HG02884 (cell line): ENCODE data around the gene CGB2.
"Not testable (repeated sequence)": the region's sequence is repeated elsewhere in the genome, so short reads cannot be mapped to it uniquely, and the experiment has no call there.

Experiments used
- ATAC-seq: cut with Tn5 transposase; IDR thresholded peaks from one replicate; pipeline ENCODE4 v1.9.1; 2021; ENCODE audit warnings: mild to moderate bottlenecking, moderate library complexity; ENCODE audit not compliant: unreplicated experiment

Gene CGB2

DNA sequence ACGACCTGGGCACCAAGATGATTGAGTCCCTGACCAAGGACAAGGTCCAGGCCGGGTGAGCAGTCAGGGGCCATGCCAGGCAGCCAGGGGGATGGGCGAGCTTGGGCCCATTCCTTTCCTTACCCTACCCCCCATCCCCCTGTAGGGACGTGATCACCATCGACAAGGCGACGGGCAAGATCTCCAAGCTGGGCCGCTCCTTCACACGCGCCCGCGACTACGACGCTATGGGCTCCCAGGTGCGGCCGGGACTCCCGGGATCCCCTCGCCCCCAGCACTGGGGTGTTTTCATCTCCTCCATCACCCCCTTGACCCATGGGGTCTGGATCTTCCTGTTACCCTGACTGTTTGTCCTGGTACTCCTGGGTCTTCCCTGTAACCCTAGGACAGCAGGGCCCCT is 21.9 kb upstream of the CGB2 start:
- ATAC-seq = no peak

DNA sequence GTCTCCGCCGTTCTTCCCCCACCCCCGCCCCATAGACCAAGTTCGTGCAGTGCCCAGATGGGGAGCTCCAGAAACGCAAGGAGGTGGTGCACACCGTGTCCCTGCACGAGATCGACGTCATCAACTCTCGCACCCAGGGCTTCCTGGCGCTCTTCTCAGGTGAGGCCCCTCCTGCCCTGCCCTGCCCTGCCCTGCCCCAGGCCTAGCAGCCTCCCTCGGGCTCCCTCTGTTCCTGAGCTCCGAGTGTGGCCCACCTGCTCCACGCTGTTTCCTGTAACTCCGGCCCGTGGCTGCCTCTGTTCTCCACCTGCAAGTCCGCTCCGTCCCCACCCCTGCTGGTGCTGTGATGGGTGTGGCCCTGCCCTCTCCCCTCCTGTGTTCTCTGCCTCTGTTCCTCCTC is 21.2 kb upstream of the CGB2 start:
- no peak for ATAC-seq

DNA sequence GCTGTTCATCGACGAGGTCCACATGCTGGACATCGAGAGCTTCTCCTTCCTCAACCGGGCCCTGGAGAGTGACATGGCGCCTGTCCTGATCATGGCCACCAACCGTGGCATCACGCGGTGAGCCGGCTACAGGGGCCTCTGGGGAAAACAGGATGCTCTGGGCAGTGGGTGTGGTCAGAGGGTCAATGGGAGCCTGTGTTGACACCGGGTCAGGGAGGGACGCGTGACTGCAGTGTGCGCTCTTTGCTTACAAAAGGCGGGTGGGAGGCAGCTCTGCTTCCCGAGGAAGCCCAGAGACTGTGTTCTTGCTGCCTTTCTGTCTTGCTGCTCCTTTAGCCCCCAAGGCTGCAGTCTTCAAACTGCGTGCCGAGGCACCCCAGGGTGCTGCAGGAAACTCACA is 20.5 kb upstream of the CGB2 start:
- no peak for ATAC-seq

DNA sequence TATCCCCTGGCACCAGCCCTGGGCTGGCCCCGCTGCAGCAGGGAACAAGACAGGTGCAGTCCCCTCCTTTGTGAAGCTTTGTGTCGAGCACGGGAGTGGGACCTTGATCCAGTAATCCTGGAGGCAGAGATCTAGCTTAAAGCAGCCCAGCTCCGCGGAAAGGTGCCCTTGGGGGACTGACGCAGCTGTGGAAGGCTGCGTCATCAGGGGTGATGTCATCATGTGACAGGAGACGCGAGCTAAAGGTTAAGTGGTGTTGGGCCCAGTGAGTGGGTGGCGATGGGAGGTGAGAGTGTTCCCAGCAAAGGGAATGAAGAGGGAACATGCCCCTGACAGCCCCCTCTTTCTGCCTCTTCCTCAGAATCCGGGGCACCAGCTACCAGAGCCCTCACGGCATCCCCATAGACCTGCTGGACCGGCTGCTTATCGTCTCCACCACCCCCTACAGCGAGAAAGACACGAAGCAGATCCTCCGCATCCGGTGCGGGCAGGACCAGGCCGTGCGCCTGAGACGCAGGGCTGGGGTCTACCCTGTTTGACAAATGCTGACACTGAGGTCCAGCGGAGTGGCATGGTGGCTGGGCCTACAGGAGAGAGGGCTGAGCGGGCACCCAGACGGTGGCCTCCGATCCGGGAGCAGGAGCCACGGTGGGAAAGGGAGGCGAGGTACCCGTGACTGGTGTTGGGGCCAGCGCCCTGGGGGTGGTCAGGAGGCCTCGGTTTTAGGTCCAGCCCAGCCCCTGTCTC is 17.4 kb upstream of the CGB2 start:
- ATAC-seq = no peak

DNA sequence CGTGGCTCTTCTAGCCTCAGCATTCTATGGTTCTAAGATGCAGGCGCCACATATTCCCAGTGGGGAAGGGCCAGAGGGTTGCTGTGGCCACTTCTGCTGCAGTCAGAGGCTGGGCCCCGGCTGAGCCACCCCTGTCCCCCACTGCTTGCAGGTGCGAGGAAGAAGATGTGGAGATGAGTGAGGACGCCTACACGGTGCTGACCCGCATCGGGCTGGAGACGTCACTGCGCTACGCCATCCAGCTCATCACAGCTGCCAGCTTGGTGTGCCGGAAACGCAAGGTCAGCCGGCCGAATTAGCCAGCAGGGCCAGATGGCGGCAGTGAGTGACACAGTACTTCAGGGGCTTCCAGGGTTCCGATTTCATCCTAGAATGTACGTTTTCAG is 16.8 kb upstream of the CGB2 start:
- ATAC-seq = no peak

DNA sequence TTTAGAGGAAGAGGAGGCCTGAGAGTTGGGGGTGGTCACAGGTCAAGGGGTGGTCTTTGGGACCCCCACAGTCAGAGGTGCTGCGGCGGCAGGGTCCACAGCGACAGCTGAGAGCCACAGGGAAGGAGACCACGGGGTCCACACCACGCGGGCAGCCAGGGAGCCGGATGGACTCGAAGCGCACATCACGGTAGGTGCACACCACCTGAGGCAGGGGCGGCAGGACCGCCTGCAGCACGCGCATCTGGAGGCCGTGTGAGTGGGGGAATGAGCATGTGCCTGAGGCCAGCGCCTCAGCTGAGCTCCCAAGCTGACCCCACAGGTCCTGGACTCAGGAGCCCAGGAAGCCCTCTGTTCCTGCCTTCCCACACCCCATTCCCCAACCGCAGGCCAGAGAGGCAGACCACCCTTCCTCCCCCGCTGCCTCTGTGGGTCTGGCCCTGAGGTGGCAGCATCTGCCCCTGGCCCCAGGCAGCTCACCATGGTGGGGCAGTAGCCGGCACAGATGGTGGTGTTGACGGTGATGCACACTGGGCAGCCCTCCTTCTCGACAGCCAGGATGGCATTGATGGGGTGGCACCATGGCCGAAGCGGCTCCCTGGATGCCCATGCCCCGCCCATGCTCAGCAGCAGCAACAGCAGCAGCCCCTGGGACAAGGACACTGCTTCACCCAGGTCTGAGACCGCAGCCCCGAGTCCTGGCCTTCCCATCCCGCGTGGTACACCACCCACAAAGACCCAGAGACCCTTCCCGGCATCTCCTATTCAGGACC is 15.4 kb upstream of the CGB2 start:
- no peak for ATAC-seq

DNA sequence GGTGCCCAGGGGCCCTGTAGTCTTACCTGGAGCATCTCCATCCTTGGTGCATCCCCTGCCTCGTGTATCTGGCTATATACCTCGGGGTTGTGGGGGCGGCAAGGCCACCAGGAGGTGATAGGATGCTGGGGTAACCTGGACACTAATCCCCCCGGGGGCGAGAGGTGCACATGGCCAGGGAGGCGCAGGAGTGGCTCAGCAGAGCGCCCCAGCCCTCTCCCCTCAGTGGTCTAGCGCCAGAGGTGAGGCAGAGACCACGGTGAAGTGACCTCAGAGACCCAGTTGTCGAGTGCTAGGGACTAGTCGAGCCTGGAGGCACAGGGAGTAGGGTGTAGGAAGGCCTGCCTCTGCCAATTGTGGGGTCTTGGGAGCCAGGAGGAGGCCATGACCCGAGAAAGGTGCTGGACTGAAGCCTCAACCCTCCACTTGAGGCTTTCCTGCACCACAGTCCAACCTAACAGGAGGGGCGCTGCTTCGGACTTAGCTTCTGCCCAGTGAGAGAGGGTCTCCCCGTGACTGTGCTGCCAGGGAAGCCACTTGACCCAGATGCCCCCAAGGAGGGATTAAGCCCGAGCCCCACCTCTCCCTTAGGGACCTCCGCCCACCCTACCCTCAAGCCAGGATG is 14.5 kb upstream of the CGB2 start, which contains the start of gene LHB:
Gene LHB (minus strand): TSS at position 51 of the 625 bp plus-strand sequence. CDS start 10 bp downstream, at position 41.
- ATAC-seq = no peak

DNA sequence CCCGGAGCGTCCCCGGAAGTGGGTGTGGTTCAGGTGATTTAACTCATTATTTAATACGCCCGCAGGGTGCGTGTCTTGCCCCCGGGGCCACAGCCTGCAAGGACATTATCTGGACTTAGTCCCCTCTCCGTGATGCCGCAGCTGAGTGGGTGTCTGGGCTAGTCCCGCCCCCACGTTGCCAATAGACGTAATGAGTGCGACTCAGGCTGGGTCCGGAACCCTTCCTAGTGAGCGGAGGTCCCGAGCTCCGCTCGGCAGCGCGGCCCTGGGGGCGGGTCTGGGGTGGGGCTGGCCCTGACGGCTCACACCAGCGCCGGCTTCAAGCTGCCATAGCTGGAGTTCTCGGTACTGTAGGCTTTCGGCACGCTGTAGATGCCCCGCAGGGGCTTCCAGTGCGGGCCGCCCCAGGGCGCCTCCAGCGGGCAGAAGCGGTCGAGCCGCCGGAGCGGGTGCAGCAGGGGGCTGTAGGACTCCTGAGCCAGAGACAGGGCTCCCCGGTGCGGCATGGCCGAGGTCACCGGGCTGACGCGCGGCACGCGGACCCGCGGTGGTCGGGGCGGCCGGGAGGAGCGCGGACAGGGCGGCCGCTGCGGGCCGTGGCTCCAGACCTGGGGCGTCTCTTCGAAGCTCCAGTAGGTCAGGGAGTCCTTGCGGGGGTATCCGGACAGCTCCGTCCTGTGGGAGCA is 13.9 kb upstream of the CGB2 start:
- ATAC-seq = no peak

DNA sequence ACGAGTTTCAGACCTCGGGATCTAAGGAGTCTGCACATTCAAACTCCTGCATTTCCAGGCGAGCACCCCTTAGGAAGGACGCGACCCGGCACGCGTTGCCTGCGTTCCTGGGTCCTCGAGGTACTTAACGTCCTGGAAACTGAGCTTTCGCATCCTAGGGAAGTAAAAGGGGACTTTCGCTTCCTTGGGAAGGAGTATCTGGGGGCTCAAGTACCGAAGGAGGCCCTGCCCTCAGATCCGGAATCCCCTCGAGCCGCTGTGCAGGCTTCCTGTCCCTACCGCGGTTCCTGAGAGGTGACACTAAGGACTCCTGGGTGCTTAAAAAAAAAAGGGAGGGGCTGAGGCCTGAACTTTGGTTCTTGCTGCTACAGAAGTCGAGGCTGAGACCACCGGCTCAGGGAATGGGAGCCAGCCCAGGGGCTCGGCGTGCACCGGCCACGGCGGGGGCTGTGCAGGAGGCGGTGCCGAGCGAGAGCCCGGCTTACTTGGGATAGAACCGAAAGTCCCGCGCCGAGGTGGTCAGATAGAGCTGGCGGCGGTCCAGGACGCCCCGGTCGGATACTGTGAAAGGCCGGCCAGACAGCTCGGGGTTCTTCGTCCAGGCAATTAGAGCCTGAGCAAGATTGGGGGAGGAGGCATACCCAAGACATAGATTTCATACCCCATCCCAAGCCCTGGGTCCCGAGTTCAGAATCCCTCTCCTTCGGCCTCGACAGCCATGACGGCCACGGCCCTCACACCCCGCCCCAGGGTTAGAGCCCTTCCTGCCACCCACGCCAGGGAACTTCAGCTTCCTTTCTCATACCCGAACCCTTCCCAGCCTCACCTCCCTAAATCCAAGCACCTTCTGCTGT is 13.1 kb upstream of the CGB2 start:
- not testable (repeated sequence) for ATAC-seq

DNA sequence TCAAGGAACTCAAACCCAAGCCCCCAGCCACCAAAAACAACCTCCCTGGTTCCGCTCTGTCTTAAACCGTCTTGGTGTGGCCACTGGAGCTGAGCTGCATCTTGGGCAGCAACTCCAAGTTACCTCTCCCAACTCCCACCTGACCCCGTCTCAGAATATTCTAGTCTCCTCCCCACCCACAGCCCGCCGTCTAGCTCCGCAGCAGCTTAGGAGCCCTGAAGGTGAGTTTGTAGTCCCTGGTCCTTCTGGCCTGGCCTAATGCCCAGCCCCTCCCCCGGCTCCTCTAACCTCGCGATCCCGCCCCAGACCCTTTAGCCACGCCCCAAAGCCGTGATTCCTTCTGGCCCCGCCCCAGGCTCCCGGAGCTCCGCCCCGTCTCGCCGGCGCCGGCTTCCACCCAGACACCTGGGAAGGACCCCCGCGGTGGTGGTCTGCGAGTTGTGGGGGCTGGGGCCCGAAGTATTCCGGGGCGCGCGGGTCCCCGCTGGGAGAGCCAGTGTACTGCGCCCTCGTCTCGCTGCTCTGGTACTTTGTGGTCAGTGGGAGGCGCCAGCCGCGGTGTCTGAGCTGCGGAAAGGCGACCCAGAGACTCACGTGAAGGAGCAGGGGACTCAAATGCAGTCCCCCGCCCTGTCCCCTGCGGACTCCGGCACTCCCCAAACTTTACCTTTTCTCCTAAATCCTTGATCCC is 12.3 kb upstream of the CGB2 start:
- ATAC-seq = no peak

DNA sequence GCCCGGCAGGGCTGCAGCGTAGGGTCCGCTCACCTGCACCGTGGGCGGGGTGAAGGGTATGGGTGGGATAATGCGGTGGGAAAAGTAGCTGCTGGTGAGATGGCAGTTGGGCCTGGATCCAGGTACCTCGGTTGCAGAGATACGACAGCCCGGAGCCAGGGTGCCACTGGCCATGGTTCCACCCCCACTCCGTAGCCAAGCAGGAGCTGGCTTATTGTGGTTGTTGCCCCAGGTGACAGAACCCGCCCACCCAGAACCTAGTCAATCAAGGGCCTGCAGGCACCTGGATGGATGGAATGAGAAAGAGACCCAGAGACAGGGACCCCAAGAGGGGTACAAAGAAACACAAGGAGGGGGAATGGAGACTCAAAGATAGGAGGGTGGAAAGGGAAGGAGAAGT is 11.3 kb upstream of the CGB2 start:
- ATAC-seq = no peak

DNA sequence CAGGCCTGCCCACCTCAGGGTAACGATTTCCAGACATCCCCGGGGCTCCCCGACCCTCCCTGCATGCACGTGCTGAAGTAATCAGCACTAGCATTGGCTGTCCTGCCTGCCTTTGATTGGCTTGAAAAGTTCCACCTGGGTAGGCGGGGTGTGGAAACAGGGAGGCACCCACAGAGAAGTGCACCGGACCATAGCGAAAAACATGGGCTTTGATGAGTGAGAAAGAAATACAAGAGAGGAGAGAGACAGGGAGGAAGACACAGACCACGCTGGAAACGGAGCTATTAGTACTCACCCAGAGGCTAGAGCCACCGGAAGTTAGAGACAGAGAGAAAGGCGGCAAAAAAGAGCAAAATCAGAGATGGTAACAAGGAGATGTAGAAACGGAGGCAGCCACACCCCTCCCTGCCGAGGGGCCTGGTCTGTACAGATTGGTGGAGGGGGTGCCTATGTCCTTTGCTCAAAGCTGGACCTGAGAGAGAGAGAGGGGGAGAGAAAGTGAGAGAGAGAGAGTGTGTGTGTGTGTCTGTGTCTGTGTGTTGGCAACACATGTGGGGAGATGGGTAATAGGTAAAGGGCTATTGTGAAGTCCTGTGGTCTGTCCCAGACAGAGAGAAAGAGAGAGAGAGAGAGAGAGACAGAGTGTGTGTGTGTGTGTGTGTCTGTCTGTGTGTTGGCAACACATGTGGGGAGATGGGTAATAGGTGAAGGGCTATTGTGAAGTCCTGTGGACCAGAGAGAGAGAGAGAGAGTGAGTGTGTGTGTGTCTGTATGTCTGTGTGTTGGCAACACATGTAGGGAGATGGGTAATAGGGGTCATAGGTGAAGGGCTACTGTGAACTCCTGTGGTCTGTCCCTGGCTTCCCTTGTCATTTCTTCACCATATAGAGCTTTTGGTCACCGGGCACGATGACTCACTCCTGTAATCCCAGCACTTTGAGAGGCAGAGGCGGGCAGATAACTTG is 10.5 kb upstream of the CGB2 start:
- no peak for ATAC-seq

DNA sequence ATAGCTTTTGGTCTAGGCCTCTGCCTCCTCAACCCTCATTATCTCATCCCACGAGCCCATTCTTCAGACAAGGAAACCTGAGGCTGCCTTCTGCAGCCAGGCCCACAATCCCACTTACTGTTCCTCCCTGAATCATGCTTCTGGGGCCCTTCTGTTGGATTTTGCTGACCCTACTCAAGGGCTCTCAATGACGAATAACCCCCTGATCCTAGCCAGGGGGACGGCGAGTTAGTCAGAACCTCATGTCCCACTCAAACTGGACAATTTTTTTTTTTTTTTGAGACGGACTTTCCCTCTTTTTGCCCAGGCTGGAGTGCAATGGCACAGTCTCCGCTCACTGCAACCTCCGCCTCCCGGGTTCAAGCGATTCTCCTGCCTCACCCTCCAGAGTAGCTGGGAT is 9.6 kb upstream of the CGB2 start:
- no peak for ATAC-seq

DNA sequence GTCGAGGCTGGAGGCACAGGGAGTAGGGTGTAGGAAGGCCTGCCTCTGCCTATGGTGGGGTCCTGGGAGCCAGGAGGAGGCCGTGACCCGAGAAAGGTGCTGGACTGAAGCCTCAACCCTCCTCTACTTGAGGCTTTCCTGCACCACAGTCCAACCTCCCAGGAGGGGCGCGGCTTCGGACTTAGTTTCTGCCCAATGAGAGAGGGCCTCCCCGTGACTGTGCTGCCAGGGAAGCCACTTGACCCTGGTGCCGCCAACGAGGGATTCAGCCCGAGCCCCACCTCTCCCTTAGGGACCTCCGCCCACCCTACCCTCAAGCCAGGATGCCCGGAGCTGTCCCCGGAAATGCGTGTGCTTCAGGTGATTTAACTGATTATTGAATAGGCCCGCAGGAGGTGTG is 7.5 kb upstream of the CGB2 start, which contains the start of gene CGB3:
Gene CGB3 (minus strand): TSS at position 101 of the 400 bp plus-strand sequence. CDS start 362 bp downstream, outside the sequence.
- ATAC-seq = not testable (repeated sequence)

DNA sequence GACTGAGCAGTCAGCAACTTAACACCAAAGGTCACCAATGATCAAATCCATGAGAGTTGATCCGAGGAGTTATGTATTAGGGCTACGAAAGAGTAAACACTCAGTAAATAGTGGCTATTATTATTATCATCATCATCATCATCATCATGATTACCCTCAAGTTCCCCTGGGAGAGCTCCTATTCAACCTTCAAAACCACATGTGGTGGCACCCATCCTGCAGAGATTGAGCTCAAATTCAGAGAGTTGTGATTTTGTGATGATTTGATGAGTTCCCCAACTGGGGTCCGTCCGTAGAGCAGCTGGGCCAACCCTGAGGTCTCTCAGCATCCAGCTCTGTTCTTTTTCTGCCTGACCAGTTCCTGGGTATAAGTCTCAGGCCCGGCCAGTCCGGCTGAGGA is 6.6 kb upstream of the CGB2 start:
- ATAC-seq = not testable (repeated sequence)

DNA sequence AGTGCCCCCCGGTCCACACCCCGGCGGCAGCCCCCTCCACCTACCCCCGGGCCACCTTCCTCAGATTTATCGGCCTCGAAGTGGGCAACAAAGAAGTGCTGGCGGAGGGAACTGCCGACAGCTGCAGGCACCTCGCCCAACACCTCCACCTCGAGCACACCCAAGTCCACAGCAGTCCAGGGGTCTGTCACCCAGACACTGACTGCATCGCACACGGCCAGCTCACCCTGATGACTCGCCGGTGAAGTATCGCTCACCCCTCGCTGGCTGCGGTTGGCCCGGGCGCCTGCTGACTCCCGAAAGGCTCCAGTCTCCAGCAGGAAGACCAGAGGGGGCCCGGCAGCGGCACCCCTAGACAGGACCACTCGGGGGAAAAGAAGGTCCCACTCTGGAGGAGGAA is 6.1 kb upstream of the CGB2 start:
- ATAC-seq = not testable (repeated sequence)

DNA sequence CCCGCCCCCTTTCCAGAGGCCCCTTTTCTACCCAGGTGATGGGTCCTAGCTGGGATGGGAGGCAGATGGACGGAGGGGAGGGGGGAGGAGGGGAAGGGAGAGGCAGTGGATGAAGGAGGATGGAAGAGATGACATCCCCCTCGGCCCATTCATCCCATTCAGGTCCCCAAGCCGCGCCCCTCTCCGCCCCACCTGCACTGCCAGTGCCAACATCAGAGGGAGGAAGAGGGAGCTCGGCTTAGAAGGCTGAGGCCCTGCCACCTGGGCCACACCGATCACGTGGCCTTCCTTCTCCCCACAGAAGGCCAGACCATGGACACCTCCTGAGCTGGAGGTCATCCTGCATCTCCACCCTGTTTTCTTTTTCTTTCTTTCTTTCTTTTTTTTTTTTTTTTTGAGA is 3.0 kb upstream of the CGB2 start:
- ATAC-seq = not testable (repeated sequence)

DNA sequence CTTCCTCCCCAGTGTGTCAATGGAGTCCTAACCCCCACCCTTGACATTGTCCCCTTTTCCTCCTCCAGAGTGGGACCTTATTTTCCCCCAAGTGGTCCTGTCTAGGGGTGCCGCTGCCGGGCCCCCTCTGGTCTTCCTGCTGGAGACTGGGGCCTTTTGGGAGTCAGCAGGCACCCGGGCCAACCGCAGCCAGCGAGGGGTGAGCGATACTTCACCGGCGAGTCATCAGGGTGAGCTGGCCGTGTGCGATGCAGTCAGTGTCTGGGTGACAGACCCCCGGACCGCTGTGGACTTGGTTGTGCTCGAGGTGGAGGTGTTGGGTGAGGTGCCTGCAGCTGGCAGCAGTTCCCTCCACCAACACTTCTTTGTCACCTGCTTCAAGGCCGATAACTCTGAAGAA is 1.9 kb upstream of the CGB2 start:
- ATAC-seq = not testable (repeated sequence)
